Activated CD4-positive, alpha-beta T cell treated with anti-CD3 and anti-CD28 coated beads, Interleukin-2, amount 10 ng/mL, durations not matched to agents 24 days and 14 days (primary cell): ENCODE data around the gene ZNF385A. TPM values are rescaled to one million over a fixed set of nuclear protein-coding genes. Genes with fewer than 3 reads are reported as not detected.
A peak's percentile ranks its signal among the peaks of the same experiment; 100 is the strongest.
"Not testable (repeated sequence)": the region's sequence is repeated elsewhere in the genome, so short reads cannot be mapped to it uniquely, and the experiment has no call there.

ENCODE experiments used
- DNase-seq: peaks from one replicate; pipeline ENCODE4 v3.0.0; 2022
- H3K27ac Mint-ChIP-seq: one replicate; pipeline ENCODE4 v1.8.0; 2022; ENCODE audit warnings: mild to moderate bottlenecking, mixed read lengths
- H3K27me3 Mint-ChIP-seq: one replicate; pipeline ENCODE4 v1.8.0; 2022; ENCODE audit warnings: mixed read lengths
- H3K36me3 Mint-ChIP-seq: one replicate; pipeline ENCODE4 v1.8.0; 2022; ENCODE audit warnings: low read depth, mild to moderate bottlenecking, mixed read lengths
- H3K4me1 Mint-ChIP-seq: one replicate; pipeline ENCODE4 v1.8.0; 2021; ENCODE audit warnings: mixed read lengths
- H3K4me3 Mint-ChIP-seq: one replicate; pipeline ENCODE4 v1.8.0; 2022; ENCODE audit warnings: mild to moderate bottlenecking, moderate library complexity, mixed read lengths
- H3K9me3 Mint-ChIP-seq: one replicate; pipeline ENCODE4 v1.8.0; 2021; ENCODE audit warnings: mixed read lengths
- intact Hi-C: fragments of 100-400 bp; cut with micrococcal nuclease; formaldehyde crosslinking; loops from one replicate; pipeline ENCODE4 v1.15.1; 2023
- total RNA-seq: library from RNA; stranded (reverse); gene quantifications from 2 replicates; pipeline ENCODE4 v1.2.3, GENCODE V29; 2022

The ZNF385A gene
- total RNA-seq, 1 donor from 2014 or later: 0.84 TPM

GRCh38 chr12:54356951-54357356 lies 27.6 kb downstream of the ZNF385A start:
- intact Hi-C loops: no loop called here
- no peak overlapping the region for H3K27ac Mint-ChIP-seq
- H3K4me1 Mint-ChIP-seq: peaks cover 29% of the 10 kb centered on the region
- H3K36me3 Mint-ChIP-seq: peaks cover 10% of the 10 kb centered on the region
- no peak overlapping the region for H3K4me3 Mint-ChIP-seq
- H3K9me3 Mint-ChIP-seq: no peaks in the 10 kb centered on the region
- no peaks in the 10 kb centered on the region for H3K27me3 Mint-ChIP-seq
- no peak for DNase-seq

- Mint-ChIP-seq H3K9me3 (no peaks in the 10 kb centered on the region), H3K27me3 (no peaks in the 10 kb centered on the region)
- DNase-seq: no peak
Measured at GRCh38 chr12:54356228-54356627, 28.3 kb downstream of the ZNF385A start.

GRCh38 chr12:54355104-54355815 lies 29.3 kb downstream of the ZNF385A start:
- Mint-ChIP-seq H3K27ac (no peak overlapping the region), H3K9me3 (no peaks in the 10 kb centered on the region), H3K4me1 (peaks cover 34% of the 10 kb centered on the region), H3K27me3 (no peaks in the 10 kb centered on the region), H3K36me3 (peaks cover 27% of the 10 kb centered on the region), H3K4me3 (no peak overlapping the region)
- DNase-seq: no peak
- intact Hi-C loops: no loop called here

More at GRCh38 chr12:54356228-54356627, 28.3 kb downstream of the ZNF385A start:
- H3K36me3 Mint-ChIP-seq: peaks cover 18% of the 10 kb centered on the region
- no peak overlapping the region for H3K27ac Mint-ChIP-seq
- H3K4me3 Mint-ChIP-seq: no peak overlapping the region
- intact Hi-C loops: no loop called here
- peaks cover 37% of the 10 kb centered on the region for H3K4me1 Mint-ChIP-seq

- H3K27me3 Mint-ChIP-seq, H3K27ac Mint-ChIP-seq, DNase-seq, H3K4me3 Mint-ChIP-seq, H3K9me3 Mint-ChIP-seq, intact Hi-C loops: not testable (repeated sequence)
- H3K4me1 Mint-ChIP-seq: peaks cover 34% of the 10 kb centered on the region
- peaks cover 36% of the 10 kb centered on the region for H3K36me3 Mint-ChIP-seq
Measured at GRCh38 chr12:54354271-54354670, 30.3 kb downstream of the ZNF385A start.

- Mint-ChIP-seq H3K9me3 (no peaks in the 10 kb centered on the region), H3K27me3 (no peaks in the 10 kb centered on the region), H3K36me3 (peaks cover 42% of the 10 kb centered on the region), H3K4me1 (peaks cover 34% of the 10 kb centered on the region), H3K4me3 (peak overlapping the region; percentile 71), H3K27ac (peak overlapping the region; percentile 72)
- DNase-seq: no peak
- intact Hi-C loops: loop anchor here (1.0 kb wide), 1 partner anchor 28 kb away; the partner anchor contains the start of gene COPZ1
Measured at GRCh38 chr12:54352891-54353874, 31.4 kb downstream of the ZNF385A start.

GRCh38 chr12:54352022-54352531 lies 32.5 kb downstream of the ZNF385A start:
- Mint-ChIP-seq H3K36me3 (peaks cover 51% of the 10 kb centered on the region), H3K4me3 (peak overlapping the region; percentile 71), H3K9me3 (no peaks in the 10 kb centered on the region), H3K27me3 (no peaks in the 10 kb centered on the region), H3K27ac (peak overlapping the region; percentile 72), H3K4me1 (peaks cover 32% of the 10 kb centered on the region)
- peak; percentile 72 for DNase-seq
- intact Hi-C loops: loop anchor here (1.0 kb wide), 1 partner anchor 27 kb away; the partner anchor contains the start of gene COPZ1

- no peaks in the 10 kb centered on the region for H3K9me3 Mint-ChIP-seq
- intact Hi-C loops: no loop called here
- peaks cover 55% of the 10 kb centered on the region for H3K36me3 Mint-ChIP-seq
- no peak for DNase-seq
- H3K4me3 Mint-ChIP-seq: no peak overlapping the region
- no peaks in the 10 kb centered on the region for H3K27me3 Mint-ChIP-seq
- H3K4me1 Mint-ChIP-seq: peaks cover 26% of the 10 kb centered on the region
- no peak overlapping the region for H3K27ac Mint-ChIP-seq
Measured at GRCh38 chr12:54351341-54351740, 33.2 kb downstream of the ZNF385A start.

- H3K9me3 Mint-ChIP-seq: no peaks in the 10 kb centered on the region
- H3K4me3 Mint-ChIP-seq: no peak overlapping the region
- no peaks in the 10 kb centered on the region for H3K27me3 Mint-ChIP-seq
- DNase-seq: no peak
- intact Hi-C loops: no loop called here
- peaks cover 55% of the 10 kb centered on the region for H3K36me3 Mint-ChIP-seq
- H3K27ac Mint-ChIP-seq: no peak overlapping the region
- peaks cover 26% of the 10 kb centered on the region for H3K4me1 Mint-ChIP-seq
Measured at GRCh38 chr12:54350743-54351142, 33.8 kb downstream of the ZNF385A start.

GRCh38 chr12:54349679-54350078 lies 34.9 kb downstream of the ZNF385A start:
- Mint-ChIP-seq H3K4me3 (no peak overlapping the region), H3K36me3 (peaks cover 61% of the 10 kb centered on the region), H3K9me3 (no peaks in the 10 kb centered on the region), H3K27ac (no peak overlapping the region), H3K4me1 (peaks cover 25% of the 10 kb centered on the region), H3K27me3 (no peaks in the 10 kb centered on the region)
- no peak for DNase-seq
- intact Hi-C loops: no loop called here

- Mint-ChIP-seq H3K36me3 (peaks cover 61% of the 10 kb centered on the region), H3K27ac (no peak overlapping the region), H3K27me3 (no peaks in the 10 kb centered on the region), H3K4me1 (peaks cover 24% of the 10 kb centered on the region), H3K9me3 (no peaks in the 10 kb centered on the region), H3K4me3 (no peak overlapping the region)
- intact Hi-C loops: no loop called here
- no peak for DNase-seq
Measured at GRCh38 chr12:54349036-54349435, 35.5 kb downstream of the ZNF385A start.

- intact Hi-C loops: no loop called here
- Mint-ChIP-seq H3K4me3 (no peak overlapping the region), H3K9me3 (no peaks in the 10 kb centered on the region), H3K27me3 (no peaks in the 10 kb centered on the region), H3K4me1 (peaks cover 3% of the 10 kb centered on the region), H3K27ac (no peak overlapping the region), H3K36me3 (peaks cover 45% of the 10 kb centered on the region)
- no peak for DNase-seq
Measured at GRCh38 chr12:54341378-54342300, 42.9 kb downstream of the ZNF385A start.

GRCh38 chr12:54340846-54341245 lies 43.7 kb downstream of the ZNF385A start:
- Mint-ChIP-seq H3K4me1 (peaks cover 6% of the 10 kb centered on the region), H3K36me3 (peaks cover 45% of the 10 kb centered on the region), H3K27ac (no peak overlapping the region), H3K4me3 (no peak overlapping the region), H3K27me3 (no peaks in the 10 kb centered on the region), H3K9me3 (no peaks in the 10 kb centered on the region)
- intact Hi-C loops: no loop called here
- no peak for DNase-seq

- DNase-seq: no peak
- H3K27me3 Mint-ChIP-seq: no peaks in the 10 kb centered on the region
- intact Hi-C loops: no loop called here
- H3K9me3 Mint-ChIP-seq: no peaks in the 10 kb centered on the region
- no peak overlapping the region for H3K27ac Mint-ChIP-seq
- H3K4me3 Mint-ChIP-seq: no peak overlapping the region
- peaks cover 34% of the 10 kb centered on the region for H3K36me3 Mint-ChIP-seq
- peaks cover 6% of the 10 kb centered on the region for H3K4me1 Mint-ChIP-seq
Measured at GRCh38 chr12:54338698-54339296, 45.7 kb downstream of the ZNF385A start.
